Activated naive CD4-positive, alpha-beta T cell treated with anti-CD3 and anti-CD28 coated beads, Interleukin-2, amount 50 U/mL, for 16 hours (primary cell): ENCODE data around the gene LDLRAD1.
"Not testable (repeated sequence)": the region's sequence is repeated elsewhere in the genome, so short reads cannot be mapped to it uniquely, and the experiment has no call there.

Experiments
- DNase-seq: peaks from one replicate; pipeline ENCODE4 v3.0.0-alpha.2; 2020

Gene LDLRAD1

GRCh38 chr1:54017979-54018378 lies at the start of gene LDLRAD1:
LDLRAD1 (minus strand) TSS chr1:54018186; CDS start chr1:54018112, 74 bp downstream.
- DNase-seq = no peak

- DNase-seq = no peak
Measured at GRCh38 chr1:54064299-54064698, 46.3 kb upstream of the LDLRAD1 start.

- no peak for DNase-seq
Measured at GRCh38 chr1:54054438-54054749, 36.4 kb upstream of the LDLRAD1 start.

- DNase-seq = no peak
Measured at GRCh38 chr1:54053745-54054437, 35.9 kb upstream of the LDLRAD1 start.

- DNase-seq = peak; percentile 97
Measured at GRCh38 chr1:54052934-54053744, 35.2 kb upstream of the LDLRAD1 start, which contains the start of the genes TCEANC2 and TMEM59. TCEANC2 (plus strand) TSS chr1:54053608; CDS start chr1:54054423, 815 bp downstream. TMEM59 (minus strand) TSS chr1:54053204; CDS start chr1:54053188, 16 bp downstream.

- peak; percentile 17 for DNase-seq
Measured at GRCh38 chr1:54052431-54052933, 34.5 kb upstream of the LDLRAD1 start.

GRCh38 chr1:54051933-54052430 lies 34.0 kb upstream of the LDLRAD1 start:
- DNase-seq = no peak

GRCh38 chr1:54050435-54050834 lies 32.4 kb upstream of the LDLRAD1 start:
- DNase-seq = not testable (repeated sequence)

GRCh38 chr1:54047384-54048305 lies 29.7 kb upstream of the LDLRAD1 start:
- no peak for DNase-seq

GRCh38 chr1:54046671-54047383 lies 28.8 kb upstream of the LDLRAD1 start:
- no peak for DNase-seq

GRCh38 chr1:54045496-54045895 lies 27.5 kb upstream of the LDLRAD1 start:
- DNase-seq = no peak

- DNase-seq = no peak
Measured at GRCh38 chr1:54041806-54042205, 23.8 kb upstream of the LDLRAD1 start.

- DNase-seq = no peak
Measured at GRCh38 chr1:54037476-54037875, 19.5 kb upstream of the LDLRAD1 start.

GRCh38 chr1:54028306-54029251 lies 10.6 kb upstream of the LDLRAD1 start:
- no peak for DNase-seq

- no peak for DNase-seq
Measured at GRCh38 chr1:54027848-54028247, 9.9 kb upstream of the LDLRAD1 start.

GRCh38 chr1:54024811-54025210 lies 6.8 kb upstream of the LDLRAD1 start:
- DNase-seq = not testable (repeated sequence)

GRCh38 chr1:54024358-54024757 lies 6.4 kb upstream of the LDLRAD1 start:
- DNase-seq = no peak

GRCh38 chr1:54019562-54020176 lies 1.7 kb upstream of the LDLRAD1 start:
- DNase-seq = not testable (repeated sequence)

GRCh38 chr1:54018635-54019034 lies 649 bp upstream of the LDLRAD1 start:
- DNase-seq = no peak
